WTC11 (cell line): ENCODE data around the gene ADAMTS12. TPM values are rescaled to one million over a fixed set of nuclear protein-coding genes. Genes with fewer than 3 reads are reported as not detected.
A peak's percentile ranks its signal among the peaks of the same experiment; 100 is the strongest.

Experiments used
- ATAC-seq: fragments of 200-7000 bp; cut with Tn5 transposase; 2 replicates; pipeline ENCODE4 v1.10.0; 2021; ENCODE audit warnings: mild to moderate bottlenecking, moderate library complexity
- CTCF ChIA-PET: fragments of 300-600 bp; sonication (Branson Sonifier 250); formaldehyde crosslinking; loops from one replicate; lab custom pipeline; 2021; ENCODE audit warnings: antibody characterized with exemption; lab: Charles Lee
- POLR2A ChIA-PET: fragments of 350-600 bp; sonication (Branson Sonifier 250); formaldehyde crosslinking; loops from one replicate; lab custom pipeline; 2021; ENCODE audit warnings: antibody characterized with exemption; lab: Charles Lee
- DNase-seq: peaks from one replicate; pipeline ENCODE4 v3.0.0; 2021; ENCODE audit warnings: low spot score
- H3K27ac Mint-ChIP-seq: 2 replicates; pipeline ENCODE4 v1.8.0; 2021; ENCODE audit warnings: mixed read lengths
- H3K27me3 Mint-ChIP-seq: 2 replicates; pipeline ENCODE4 v1.8.0; 2021; ENCODE audit warnings: low read depth, mild to moderate bottlenecking, moderate library complexity, mixed read lengths
- H3K36me3 Mint-ChIP-seq: 2 replicates; pipeline ENCODE4 v1.8.0; 2021; ENCODE audit warnings: mixed read lengths
- H3K4me1 Mint-ChIP-seq: 2 replicates; pipeline ENCODE4 v1.8.0; 2022; ENCODE audit warnings: mixed read lengths
- H3K4me3 Mint-ChIP-seq: 2 replicates; pipeline ENCODE4 v1.8.0; 2021; ENCODE audit warnings: mild to moderate bottlenecking, moderate library complexity, mixed read lengths
- H3K9me3 Mint-ChIP-seq: 2 replicates; pipeline ENCODE4 v1.8.0; 2021; ENCODE audit warnings: mixed read lengths
- CREB1 ChIP-seq: sonication (generic); formaldehyde crosslinking; IDR thresholded peaks from 2 replicates; pipeline ENCODE4 v1.8.0; 2023; ENCODE audit warnings: mild to moderate bottlenecking, missing genetic modification reagents
- GRHL2 ChIP-seq: fragments of 250-450 bp; sonication (Bioruptor Pico); IDR thresholded peaks from 2 replicates; pipeline ENCODE4 v1.8.0; 2022; ENCODE audit warnings: mild to moderate bottlenecking, moderate library complexity; ENCODE audit not compliant: insufficient replicate concordance, severe bottlenecking
- GTF2I ChIP-seq: fragments of 250-450 bp; sonication (Bioruptor Pico); conservative IDR thresholded peaks from 2 replicates; pipeline ENCODE4 v1.4.0; 2021; ENCODE audit warnings: mild to moderate bottlenecking
- JAZF1 ChIP-seq: fragments of 250-450 bp; sonication (Bioruptor Pico); IDR thresholded peaks from 2 replicates; pipeline ENCODE4 v1.9.0; 2021; ENCODE audit warnings: moderate library complexity, mild to moderate bottlenecking, inconsistent platforms
- JUN ChIP-seq: sonication (generic); formaldehyde crosslinking; IDR thresholded peaks from 2 replicates; pipeline ENCODE4 v1.8.0; 2023; ENCODE audit warnings: mild to moderate bottlenecking, missing genetic modification reagents
- MYBL2 ChIP-seq: sonication (generic); formaldehyde crosslinking; IDR thresholded peaks from 2 replicates; pipeline ENCODE4 v1.8.1; 2023; ENCODE audit warnings: mild to moderate bottlenecking, moderate library complexity, missing genetic modification reagents
- STAT6 ChIP-seq: sonication (generic); formaldehyde crosslinking; conservative IDR thresholded peaks from 2 replicates; pipeline ENCODE4 v1.8.1; 2023; ENCODE audit warnings: mild to moderate bottlenecking, low read depth, missing genetic modification reagents, moderate library complexity
- TEAD1 ChIP-seq: sonication (generic); formaldehyde crosslinking; IDR thresholded peaks from 2 replicates; pipeline ENCODE4 v1.8.0; 2022; ENCODE audit warnings: mild to moderate bottlenecking, missing genetic modification reagents
- TEAD4 ChIP-seq: sonication (generic); formaldehyde crosslinking; IDR thresholded peaks from 2 replicates; pipeline ENCODE4 v1.8.0; 2022; ENCODE audit warnings: mild to moderate bottlenecking, missing genetic modification reagents
- ZNF281 ChIP-seq: sonication (generic); formaldehyde crosslinking; IDR thresholded peaks from 2 replicates; pipeline ENCODE4 v1.8.0; 2023; ENCODE audit warnings: mild to moderate bottlenecking, missing genetic modification reagents
- ZNF512 ChIP-seq: sonication (generic); formaldehyde crosslinking; IDR thresholded peaks from 2 replicates; pipeline ENCODE4 v1.8.1; 2022; ENCODE audit warnings: missing genetic modification reagents, borderline replicate concordance
- total RNA-seq: library from RNA; stranded (reverse); gene quantifications from 3 replicates; pipeline ENCODE4 v1.2.3, GENCODE V29; 2021
- TF ChIP-seq, protein P1 (sequence below): fragments of 250-450 bp; sonication (Bioruptor Pico); IDR thresholded peaks from 2 replicates; pipeline ENCODE4 v1.9.0; 2021; ENCODE audit warnings: mild to moderate bottlenecking, borderline replicate concordance
- TF ChIP-seq, protein P2 (sequence below): fragments of 200-600 bp; IDR thresholded peaks from 2 replicates; pipeline ENCODE4 v1.8.0; 2022; ENCODE audit warnings: antibody characterized with exemption
- TF ChIP-seq, protein P3 (sequence below): fragments of 250-450 bp; sonication (Bioruptor Pico); IDR thresholded peaks from 2 replicates; pipeline ENCODE4 v1.9.0; 2021; ENCODE audit warnings: mild to moderate bottlenecking
- TF ChIP-seq, protein P4 (sequence below): sonication (generic); formaldehyde crosslinking; IDR thresholded peaks from 2 replicates; pipeline ENCODE4 v1.8.0; 2022; ENCODE audit warnings: mild to moderate bottlenecking, missing genetic modification reagents

The ADAMTS12 gene
- total RNA-seq, 1 experiment from 2014 or later: 13.5 TPM

DNA sequence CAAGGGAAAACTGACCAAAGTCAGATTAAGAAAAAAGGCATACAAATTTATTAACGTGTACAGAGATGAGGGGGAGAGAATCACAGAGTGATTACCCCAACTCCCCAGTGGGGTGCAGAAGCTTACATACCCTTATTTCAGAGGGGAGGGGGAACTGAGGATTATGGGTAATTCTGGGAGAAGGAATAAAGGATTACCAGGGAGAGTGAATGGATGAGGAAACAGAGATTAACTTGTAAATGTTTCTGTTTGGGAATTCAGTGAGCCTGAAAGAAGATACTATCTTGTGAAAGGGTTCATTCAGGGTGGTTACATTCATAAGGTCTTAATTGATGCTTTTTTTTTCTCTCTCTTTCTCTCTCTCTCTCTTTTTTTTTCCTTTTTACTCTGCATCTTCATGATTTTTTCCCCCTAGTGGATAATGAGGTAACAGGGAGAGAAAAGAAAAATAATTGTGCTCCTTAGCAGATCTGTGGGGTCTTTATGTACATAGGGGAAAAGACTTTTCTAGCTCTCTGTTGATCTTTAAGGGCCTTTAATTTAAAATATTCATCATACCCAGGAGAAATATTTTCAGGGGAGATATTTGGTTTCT lies 401.6 kb downstream of the ADAMTS12 start:
- H3K4me3 Mint-ChIP-seq: no peak overlapping the region
- TF ChIP-seq TEAD4 (CRISPR knock-in tag): no peak
- no peak for TF ChIP-seq MYBL2
- no peak for TF ChIP-seq GTF2I
- no peak for TF ChIP-seq JUN (CRISPR knock-in tag)
- TF ChIP-seq JAZF1 (CRISPR knock-in tag): no peak
- TF ChIP-seq ZNF281 (CRISPR knock-in tag): no peak
- no peak for TF ChIP-seq ZNF512
- TF ChIP-seq STAT6 (CRISPR knock-in tag): no peak
- TF ChIP-seq, protein P1, sequence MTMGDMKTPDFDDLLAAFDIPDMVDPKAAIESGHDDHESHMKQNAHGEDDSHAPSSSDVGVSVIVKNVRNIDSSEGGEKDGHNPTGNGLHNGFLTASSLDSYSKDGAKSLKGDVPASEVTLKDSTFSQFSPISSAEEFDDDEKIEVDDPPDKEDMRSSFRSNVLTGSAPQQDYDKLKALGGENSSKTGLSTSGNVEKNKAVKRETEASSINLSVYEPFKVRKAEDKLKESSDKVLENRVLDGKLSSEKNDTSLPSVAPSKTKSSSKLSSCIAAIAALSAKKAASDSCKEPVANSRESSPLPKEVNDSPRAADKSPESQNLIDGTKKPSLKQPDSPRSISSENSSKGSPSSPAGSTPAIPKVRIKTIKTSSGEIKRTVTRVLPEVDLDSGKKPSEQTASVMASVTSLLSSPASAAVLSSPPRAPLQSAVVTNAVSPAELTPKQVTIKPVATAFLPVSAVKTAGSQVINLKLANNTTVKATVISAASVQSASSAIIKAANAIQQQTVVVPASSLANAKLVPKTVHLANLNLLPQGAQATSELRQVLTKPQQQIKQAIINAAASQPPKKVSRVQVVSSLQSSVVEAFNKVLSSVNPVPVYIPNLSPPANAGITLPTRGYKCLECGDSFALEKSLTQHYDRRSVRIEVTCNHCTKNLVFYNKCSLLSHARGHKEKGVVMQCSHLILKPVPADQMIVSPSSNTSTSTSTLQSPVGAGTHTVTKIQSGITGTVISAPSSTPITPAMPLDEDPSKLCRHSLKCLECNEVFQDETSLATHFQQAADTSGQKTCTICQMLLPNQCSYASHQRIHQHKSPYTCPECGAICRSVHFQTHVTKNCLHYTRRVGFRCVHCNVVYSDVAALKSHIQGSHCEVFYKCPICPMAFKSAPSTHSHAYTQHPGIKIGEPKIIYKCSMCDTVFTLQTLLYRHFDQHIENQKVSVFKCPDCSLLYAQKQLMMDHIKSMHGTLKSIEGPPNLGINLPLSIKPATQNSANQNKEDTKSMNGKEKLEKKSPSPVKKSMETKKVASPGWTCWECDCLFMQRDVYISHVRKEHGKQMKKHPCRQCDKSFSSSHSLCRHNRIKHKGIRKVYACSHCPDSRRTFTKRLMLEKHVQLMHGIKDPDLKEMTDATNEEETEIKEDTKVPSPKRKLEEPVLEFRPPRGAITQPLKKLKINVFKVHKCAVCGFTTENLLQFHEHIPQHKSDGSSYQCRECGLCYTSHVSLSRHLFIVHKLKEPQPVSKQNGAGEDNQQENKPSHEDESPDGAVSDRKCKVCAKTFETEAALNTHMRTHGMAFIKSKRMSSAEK (CRISPR knock-in tag): no peak
- TF ChIP-seq, protein P2, sequence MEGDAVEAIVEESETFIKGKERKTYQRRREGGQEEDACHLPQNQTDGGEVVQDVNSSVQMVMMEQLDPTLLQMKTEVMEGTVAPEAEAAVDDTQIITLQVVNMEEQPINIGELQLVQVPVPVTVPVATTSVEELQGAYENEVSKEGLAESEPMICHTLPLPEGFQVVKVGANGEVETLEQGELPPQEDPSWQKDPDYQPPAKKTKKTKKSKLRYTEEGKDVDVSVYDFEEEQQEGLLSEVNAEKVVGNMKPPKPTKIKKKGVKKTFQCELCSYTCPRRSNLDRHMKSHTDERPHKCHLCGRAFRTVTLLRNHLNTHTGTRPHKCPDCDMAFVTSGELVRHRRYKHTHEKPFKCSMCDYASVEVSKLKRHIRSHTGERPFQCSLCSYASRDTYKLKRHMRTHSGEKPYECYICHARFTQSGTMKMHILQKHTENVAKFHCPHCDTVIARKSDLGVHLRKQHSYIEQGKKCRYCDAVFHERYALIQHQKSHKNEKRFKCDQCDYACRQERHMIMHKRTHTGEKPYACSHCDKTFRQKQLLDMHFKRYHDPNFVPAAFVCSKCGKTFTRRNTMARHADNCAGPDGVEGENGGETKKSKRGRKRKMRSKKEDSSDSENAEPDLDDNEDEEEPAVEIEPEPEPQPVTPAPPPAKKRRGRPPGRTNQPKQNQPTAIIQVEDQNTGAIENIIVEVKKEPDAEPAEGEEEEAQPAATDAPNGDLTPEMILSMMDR: no peak
- no peak for TF ChIP-seq GRHL2 (CRISPR knock-in tag)
- TF ChIP-seq, protein P3, sequence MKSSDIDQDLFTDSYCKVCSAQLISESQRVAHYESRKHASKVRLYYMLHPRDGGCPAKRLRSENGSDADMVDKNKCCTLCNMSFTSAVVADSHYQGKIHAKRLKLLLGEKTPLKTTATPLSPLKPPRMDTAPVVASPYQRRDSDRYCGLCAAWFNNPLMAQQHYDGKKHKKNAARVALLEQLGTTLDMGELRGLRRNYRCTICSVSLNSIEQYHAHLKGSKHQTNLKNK (CRISPR knock-in tag): no peak
- no peak for TF ChIP-seq CREB1 (CRISPR knock-in tag)
- no peak for TF ChIP-seq TEAD1 (CRISPR knock-in tag)
- TF ChIP-seq, protein P4, sequence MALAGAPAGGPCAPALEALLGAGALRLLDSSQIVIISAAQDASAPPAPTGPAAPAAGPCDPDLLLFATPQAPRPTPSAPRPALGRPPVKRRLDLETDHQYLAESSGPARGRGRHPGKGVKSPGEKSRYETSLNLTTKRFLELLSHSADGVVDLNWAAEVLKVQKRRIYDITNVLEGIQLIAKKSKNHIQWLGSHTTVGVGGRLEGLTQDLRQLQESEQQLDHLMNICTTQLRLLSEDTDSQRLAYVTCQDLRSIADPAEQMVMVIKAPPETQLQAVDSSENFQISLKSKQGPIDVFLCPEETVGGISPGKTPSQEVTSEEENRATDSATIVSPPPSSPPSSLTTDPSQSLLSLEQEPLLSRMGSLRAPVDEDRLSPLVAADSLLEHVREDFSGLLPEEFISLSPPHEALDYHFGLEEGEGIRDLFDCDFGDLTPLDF: no peak
- H3K27me3 Mint-ChIP-seq: no peaks in the 10 kb centered on the region
- DNase-seq: no peak
- ChIA-PET CTCF (interaction anchor here (1.0 to 1.5 kb wide), 2 partner anchors 92 to 99 kb away, joined by 3 to 4 read pairs; no protein-coding TSS in a partner anchor), POLR2A (no interaction called here)
- peaks cover 6% of the 10 kb centered on the region for H3K36me3 Mint-ChIP-seq
- peak overlapping the region; percentile 15; the same call in 1 of the 2 replicates for H3K27ac Mint-ChIP-seq
- peaks cover 55% of the 10 kb centered on the region for H3K4me1 Mint-ChIP-seq
- no peak for ATAC-seq
- H3K9me3 Mint-ChIP-seq: peaks cover 20% of the 10 kb centered on the region
